Dermis blood vessel endothelial cell (primary cell): ENCODE data around the gene ELOVL6. TPM values are rescaled to one million over a fixed set of nuclear protein-coding genes. Genes with fewer than 3 reads are reported as not detected.
"Not testable (repeated sequence)": the region's sequence is repeated elsewhere in the genome, so short reads cannot be mapped to it uniquely, and the experiment has no call there.

Experiments used
- DNase-seq: peaks from one replicate; pipeline ENCODE4 v3.0.0; 2010
- total RNA-seq: library from RNA; depleted of rRNA; stranded (reverse); fragments of >200 nt; gene quantifications from 2 replicates; pipeline ENCODE4 v1.2.3, GENCODE V29; 2014

The ELOVL6 gene
- total RNA-seq, 1 donor from 2014 or later, result 1.9 TPM

GRCh38 chr4:110157580-110157979 lies 40.8 kb downstream of the ELOVL6 start:
- DNase-seq, result no peak

DNA sequence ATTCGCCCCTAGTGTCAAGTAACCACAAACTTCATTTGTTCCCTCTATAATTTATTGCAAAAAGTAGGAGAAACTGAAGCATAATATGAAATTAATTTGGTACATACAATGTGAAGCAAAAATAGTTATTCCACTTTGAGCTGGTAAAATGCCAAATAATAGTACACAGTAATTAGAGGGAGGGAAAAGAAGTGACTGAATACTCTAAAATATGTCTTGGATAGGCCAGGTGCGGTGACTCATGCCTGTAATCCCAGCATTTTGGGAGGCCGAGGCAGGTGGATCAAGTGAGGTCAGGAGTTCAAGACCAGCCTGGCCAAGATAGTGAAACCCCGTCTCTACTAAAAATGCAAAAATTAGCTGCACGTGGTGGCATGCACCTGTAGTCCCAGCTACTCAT lies 41.2 kb downstream of the ELOVL6 start:
- DNase-seq, result not testable (repeated sequence)

DNA sequence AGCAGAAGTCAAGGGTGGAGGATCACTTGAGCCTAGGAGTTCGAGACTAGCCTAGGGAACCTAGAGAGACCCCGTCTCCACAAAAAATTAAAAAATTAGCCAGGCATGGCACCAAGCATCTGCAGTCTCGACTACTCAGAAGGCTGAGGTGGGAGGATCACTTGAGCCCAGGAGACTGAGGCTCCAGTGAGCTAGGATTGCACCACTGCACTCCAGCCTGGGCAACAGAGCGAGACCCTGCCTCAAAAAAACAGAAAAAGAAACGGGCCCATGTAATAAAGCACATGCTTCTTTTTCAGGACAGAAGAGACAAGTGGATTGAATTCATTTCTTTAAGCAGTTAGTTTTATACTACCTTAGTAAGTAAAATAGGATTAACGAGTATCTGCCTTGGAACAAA lies 42.0 kb downstream of the ELOVL6 start:
- DNase-seq, result no peak

- no peak for DNase-seq
These were observed 42.8 kb downstream of the ELOVL6 start for GRCh38 chr4:110155654-110156053.

- no peak for DNase-seq
These were observed 43.8 kb downstream of the ELOVL6 start for GRCh38 chr4:110154582-110154981.

DNA sequence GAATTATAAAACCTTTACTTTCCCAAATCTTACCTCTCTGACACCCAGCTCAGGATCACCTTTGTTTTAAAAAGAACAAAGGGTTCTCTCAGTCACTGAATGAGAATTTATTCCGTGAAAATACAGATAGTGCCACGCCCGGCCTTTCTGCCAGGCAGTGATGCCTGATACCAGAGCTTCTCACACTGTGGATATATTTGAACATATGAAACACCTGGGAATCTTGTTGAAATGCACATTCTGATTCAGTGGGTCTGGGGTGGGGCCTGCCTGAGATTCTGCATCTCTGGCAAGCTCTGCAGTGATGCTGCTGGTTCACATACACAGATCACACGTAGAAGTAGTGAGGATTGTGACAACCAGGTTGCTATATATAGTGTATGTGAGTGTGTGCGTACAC lies 46.0 kb downstream of the ELOVL6 start:
- DNase-seq, result no peak

- no peak for DNase-seq
These were observed 49.3 kb downstream of the ELOVL6 start for GRCh38 chr4:110149089-110149488.

GRCh38 chr4:110142461-110142860 lies 56.0 kb downstream of the ELOVL6 start:
- no peak for DNase-seq

- DNase-seq, result no peak
These were observed 58.6 kb downstream of the ELOVL6 start for GRCh38 chr4:110139815-110140214.

GRCh38 chr4:110139111-110139510 lies 59.3 kb downstream of the ELOVL6 start:
- no peak for DNase-seq

GRCh38 chr4:110138551-110138950 lies 59.9 kb downstream of the ELOVL6 start:
- no peak for DNase-seq

DNA sequence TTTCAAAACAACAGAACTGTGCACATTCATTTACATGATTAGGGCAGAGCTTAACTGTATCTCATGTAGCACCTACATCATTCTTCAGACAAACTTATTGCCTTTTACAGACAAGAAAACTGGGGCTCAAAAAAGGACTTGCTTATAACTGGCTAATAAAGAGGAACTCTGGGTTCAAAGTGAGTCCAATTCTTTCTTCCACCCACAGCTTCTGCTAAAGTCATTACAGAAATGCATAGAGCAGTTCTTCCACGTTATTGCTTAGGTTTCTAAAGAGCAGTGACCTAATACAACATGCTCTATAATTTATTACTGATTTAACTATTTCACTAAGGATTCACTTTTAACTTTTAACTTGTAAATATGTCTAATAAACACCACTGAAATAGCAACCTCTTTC lies 60.6 kb downstream of the ELOVL6 start:
- DNase-seq, result no peak

- DNase-seq, result no peak
These were observed 62.9 kb downstream of the ELOVL6 start for GRCh38 chr4:110135523-110135922.

GRCh38 chr4:110135076-110135475 lies 63.3 kb downstream of the ELOVL6 start:
- DNase-seq, result no peak

DNA sequence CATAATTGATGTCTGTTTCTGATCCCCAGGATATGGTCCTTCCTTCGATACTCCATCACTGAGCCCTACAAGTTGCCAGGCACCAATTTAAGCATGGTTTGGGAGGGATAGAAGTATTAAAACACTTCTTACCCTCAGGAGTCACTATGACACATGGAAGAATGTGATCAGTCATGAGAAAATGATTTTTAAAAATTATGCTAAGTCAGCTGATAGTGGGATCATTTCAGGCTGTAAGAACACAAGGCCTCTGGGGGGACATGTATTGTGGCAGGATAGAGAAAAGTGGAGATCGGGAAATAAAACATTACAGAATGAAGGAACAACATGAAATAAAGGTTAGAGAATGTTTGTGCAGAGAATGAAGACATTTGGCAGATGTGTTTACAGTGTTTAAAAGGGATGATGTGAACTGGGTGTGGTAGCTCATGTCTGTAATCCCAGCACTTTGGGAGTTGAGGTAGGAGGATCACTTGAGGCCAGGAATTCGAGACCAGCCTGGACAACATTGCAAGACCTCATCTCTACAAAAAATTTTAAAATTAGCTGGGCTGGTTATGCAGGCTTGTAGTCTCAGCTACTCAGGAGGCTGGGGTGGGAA lies 64.0 kb downstream of the ELOVL6 start:
- DNase-seq, result no peak

GRCh38 chr4:110132816-110133719 lies 65.3 kb downstream of the ELOVL6 start:
- DNase-seq, result no peak

GRCh38 chr4:110131916-110132315 lies 66.5 kb downstream of the ELOVL6 start:
- no peak for DNase-seq

DNA sequence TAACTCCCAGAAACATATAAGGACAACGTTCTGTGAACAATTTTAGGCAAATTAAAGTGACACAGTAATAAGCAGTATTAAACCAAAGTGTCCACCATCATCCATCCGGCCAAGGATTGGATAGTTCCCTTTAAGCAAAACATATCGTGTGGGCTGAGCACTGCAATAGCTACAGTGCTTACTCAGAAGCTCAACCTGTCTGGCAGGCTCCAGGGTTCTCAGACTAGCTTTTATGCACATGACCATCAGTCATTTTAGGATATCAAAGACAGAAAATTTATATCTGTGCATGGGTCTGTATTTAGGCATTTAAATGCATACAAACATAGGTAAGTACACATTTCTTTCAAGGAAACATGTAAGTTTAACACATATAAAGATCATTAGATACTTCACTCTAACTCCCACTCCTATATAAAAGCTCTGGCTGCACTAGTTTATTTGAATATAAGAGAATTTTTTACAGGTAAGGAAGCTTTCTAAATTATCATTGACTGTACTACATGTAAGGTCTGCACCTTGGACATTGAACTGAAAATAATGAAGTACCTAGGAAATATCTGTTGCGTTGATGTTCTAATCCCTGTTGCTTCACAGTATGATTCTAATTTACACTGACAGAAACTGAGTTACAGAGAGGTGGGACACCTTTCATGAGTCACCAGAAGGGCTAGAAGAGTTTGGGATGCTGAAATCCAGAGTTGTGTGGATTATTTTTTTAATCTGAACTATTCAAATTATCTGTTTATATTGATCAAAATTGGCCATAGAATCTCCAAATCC lies 67.6 kb downstream of the ELOVL6 start:
- no peak for DNase-seq

DNA sequence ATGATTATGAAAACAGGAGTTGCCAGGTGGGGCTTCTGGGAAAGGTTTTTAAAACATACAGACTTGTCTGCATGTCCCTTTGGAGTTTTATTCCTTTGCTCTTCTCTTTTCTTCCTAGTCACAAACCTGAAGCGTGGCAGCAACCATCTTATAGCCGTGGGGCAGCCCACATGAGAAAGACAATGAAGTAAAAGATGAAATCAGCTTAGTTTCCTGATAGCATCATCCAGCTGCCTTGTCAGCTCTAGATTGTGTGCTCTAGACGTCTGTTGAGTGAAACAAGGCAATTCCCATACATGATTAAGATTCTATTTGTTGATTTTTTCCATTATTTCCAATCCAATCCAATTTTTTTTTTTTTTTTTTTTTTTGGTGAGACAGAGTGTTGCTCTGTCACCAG lies 68.9 kb downstream of the ELOVL6 start:
- no peak for DNase-seq

DNA sequence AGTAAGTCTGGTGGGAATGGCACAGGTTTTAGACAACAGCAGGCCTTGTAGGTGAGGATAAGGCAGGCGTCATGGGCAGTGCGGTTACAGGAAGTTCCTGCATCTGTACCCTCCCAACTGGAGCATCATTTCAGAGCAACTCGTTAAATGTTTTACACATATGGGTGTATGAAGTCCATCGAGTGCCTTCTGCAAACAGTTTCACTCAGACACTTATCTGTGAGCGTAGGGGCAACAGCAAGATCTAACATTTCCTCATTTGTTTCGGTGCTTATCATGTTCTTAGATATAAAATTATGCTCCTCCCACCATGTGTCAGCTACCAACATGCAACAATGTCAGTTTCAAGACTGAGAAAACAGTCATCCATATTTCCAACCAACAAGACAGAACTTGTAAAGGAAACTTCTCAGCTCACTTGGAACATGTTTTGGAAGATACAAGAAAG lies 69.9 kb downstream of the ELOVL6 start:
- no peak for DNase-seq

- DNase-seq, result no peak
These were observed 70.4 kb downstream of the ELOVL6 start for GRCh38 chr4:110128029-110128428.

DNA sequence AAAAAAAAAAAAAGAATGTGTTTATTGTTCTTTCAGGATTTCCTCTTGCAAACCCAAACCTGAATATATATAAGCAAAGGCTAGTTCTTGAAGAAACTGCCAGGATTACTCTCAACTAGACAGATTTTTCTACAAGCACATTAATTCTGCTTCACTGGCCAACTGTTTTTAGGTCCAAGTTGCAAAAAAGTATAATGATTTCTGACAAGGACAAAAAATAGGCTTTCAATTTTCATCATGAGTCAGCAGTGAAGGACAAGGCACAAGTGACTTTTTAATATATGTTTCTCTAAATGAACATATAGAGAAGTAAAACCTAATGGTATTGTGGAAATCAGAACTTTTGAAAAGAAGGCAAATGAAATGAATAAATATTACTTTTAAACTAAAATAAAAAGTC lies 73.7 kb downstream of the ELOVL6 start:
- no peak for DNase-seq

DNA sequence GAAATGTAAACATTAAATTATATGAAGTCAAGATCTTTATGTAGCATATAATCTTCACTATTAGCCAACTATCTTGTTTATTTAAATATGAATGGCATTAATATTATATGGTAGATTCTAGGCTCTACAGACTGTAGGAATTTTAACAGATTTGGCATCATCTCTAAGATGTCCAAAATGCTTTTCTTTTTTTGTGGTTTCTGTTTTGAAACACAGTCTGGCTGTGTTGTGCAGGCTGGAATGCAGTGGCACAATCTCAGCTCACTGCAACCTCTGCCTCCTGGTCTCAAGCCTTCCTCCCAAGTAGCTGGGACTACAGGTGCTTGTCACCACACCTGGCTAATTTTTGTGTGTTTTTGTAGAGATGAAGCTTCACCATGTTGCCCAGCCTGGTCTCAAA lies 76.2 kb downstream of the ELOVL6 start:
- no peak for DNase-seq
